T-helper 2 cell (primary cell): ENCODE measurements around the gene ELOVL3.
"Not testable (repeated sequence)": the region's sequence is repeated elsewhere in the genome, so short reads cannot be mapped to it uniquely, and the experiment has no call there.

Experiments used
- DNase-seq, 5 experiments: peaks; one replicate each; pipeline versions ENCODE4 v3.0.0 to v3.0.0-alpha.2; 2012 to 2022

The ELOVL3 gene

DNA sequence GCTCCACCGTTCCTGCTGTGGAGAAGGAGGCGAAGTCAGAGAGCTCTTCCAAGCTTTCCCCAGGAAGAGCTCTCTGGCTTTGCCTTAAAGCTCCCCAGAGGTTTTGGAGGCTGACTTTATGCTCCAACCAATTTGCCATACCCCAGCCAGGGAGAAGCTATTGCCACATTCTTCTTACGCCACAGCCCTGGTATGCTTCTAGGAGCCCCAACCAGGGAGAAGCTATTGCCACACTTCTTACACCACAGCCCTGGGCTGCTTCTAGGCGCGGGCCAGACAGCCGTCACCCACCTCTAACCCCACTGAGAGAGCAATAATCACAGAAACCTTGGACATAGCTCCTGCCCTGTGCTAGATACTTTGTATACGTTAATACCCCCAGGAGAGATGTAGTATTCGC, 951 bp downstream of the ELOVL3 start:
- no peak for DNase-seq

GRCh38 chr10:102229810-102230263, 3.7 kb downstream of the ELOVL3 start:
- peak; percentile 72 to 85 (median 81) for DNase-seq

DNA sequence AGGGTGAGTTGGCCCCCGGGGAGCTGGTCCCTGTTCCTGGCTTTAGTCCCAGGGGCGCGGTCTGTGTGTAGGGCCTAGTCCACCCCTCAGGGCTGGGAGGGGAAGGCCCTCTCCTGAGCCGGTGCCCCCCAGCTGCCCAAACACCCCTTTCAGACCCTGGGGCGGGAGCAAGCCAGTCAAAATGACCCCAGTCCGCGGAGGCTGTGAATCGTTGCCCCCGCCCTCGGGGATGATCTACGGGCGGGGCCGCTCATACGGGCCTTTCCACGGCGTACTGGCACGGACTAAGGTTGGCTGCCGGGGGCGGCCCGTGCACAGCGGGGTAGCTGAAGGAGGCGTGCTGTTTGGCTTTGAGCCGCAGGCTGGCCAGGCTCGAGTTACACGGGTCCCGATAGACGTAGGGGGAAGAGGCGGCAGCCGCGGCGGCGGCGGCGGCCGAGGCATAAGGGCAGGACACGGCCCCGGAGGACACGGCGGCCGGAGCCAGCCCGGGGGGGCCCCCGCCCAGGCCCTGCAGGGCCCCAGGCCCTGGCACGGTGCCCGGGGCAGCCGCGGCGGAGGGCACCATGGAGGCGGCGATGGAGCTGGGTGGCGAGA, 4.3 kb downstream of the ELOVL3 start:
- peak in 3 of 5 experiments; percentile 4 to 55 (median 17) for DNase-seq

DNA sequence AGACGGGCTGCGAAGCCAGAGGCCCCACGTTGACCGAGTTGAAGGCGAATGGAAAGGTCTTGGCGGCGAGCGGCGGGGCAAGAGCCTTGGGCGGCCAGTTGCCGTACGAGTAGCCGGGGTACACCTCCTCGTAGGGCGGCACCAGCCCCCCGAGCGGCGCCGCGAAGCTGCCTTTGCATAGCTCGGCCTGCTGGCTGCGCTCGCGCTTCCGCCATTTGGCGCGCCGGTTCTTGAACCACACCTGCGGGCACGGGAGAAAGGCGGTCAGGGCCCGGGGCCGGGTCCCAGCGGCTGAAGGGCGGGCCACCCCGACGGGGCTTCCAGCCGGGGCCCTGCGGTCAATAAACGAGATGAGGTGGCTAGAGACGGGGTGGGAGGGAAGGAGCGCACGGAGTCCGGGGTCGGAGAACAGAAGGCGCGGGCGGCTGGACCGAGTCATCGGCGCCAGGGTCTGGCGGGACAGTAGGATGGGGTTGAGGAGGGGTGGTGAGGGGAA, 4.8 kb downstream of the ELOVL3 start:
- DNase-seq, result peak; percentile 22 to 69 (median 28)

GRCh38 chr10:102231357-102232318, 5.5 kb downstream of the ELOVL3 start:
- DNase-seq, result peak; percentile 53 to 73 (median 60)

- DNase-seq, result no peak
These were observed 7.9 kb downstream of the ELOVL3 start for GRCh38 chr10:102233997-102234396.

DNA sequence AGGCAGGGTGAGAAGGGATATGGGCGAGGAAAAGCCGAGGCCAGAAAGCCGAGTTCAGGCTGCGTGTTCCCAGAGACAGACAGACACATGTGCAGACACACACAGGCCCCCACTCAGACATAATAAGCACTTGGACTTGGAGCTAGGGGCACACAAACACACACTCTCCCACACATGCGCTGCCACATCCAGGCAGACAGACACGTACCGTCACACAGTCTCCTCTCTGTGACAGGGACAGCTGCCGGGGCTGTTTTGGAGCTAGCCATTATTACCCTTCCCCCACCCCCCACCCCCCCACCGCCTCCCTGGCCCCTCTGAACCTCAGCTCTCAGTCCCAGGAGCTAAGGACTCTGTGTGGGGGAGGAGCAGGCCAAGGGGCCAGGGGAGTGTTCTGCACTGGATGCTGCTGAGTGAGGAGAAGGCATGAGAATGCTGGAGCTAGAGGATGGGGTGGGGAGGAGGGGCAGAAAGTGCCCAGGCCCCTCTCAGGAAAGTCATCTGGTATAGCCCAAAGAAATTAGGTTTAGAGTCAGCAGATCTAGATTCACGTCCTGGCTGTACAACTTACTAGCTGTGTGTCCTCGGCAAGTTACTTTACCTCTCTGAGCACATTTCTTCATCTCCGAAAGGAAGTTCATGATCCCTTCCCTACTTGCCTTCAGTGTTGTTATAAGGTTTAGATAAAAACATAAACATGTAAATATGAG, 8.9 kb downstream of the ELOVL3 start:
- no peak for DNase-seq

DNA sequence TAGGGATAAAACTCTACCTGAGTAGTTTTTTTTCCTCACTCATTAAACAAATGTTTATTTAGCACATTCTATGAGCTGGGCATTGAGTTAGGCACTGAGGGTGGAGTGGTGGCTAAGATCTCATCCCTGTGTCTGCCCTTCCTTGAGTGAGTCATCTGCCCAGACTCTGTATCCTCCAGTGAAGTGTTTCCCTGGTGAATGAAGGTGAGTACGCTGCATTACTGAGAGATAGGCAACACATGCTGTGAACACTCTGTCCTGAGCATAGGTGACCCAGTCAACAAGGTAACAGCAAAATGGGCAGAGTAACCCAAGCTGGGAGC, 9.5 kb downstream of the ELOVL3 start:
- DNase-seq, result no peak

DNA sequence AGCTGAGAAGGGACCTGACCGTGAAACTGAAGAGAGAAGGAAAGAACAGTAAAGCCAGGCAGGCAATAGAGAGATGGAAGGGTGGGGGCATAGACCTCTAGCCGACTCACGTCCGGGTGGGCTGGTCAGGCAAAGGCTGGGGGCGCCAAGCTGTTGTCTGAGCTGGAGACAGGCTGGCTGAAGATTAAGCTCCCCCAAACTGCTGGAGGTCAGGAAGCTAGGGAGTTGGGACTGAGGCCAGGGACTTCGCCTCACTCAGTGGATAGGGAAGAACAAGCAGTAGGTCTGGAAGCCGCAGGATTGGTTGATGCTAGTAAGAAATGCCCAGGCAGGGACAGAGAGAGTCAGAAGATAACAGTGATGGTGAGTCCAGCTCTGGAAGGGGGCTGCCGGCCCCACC, 9.9 kb downstream of the ELOVL3 start:
- no peak for DNase-seq

DNA sequence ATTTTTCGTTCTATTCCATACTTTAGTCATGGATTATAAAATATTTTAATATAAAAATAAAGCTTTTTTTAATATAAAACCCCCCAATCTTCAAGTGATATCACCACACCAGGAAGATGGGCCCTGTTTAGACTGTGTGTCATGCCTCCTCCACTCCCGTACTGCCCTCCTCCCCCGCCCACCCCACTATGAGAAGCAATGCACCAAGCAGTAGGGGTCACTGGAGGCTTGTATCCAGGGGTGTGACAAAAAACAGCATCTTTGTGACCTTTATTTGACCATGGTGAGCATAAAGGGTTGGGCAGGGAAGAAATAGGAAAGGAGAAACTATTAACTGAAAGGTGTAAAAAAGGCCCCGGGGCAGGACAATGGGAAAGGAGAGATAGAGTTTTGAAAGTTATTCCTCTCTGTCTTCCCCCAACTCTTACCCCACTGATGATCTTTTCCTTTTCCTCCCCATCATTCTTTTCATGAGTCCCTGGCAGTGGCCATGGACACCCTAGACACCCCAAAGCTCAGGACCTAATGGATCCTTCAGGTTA, 11.7 kb downstream of the ELOVL3 start:
- no peak for DNase-seq

DNA sequence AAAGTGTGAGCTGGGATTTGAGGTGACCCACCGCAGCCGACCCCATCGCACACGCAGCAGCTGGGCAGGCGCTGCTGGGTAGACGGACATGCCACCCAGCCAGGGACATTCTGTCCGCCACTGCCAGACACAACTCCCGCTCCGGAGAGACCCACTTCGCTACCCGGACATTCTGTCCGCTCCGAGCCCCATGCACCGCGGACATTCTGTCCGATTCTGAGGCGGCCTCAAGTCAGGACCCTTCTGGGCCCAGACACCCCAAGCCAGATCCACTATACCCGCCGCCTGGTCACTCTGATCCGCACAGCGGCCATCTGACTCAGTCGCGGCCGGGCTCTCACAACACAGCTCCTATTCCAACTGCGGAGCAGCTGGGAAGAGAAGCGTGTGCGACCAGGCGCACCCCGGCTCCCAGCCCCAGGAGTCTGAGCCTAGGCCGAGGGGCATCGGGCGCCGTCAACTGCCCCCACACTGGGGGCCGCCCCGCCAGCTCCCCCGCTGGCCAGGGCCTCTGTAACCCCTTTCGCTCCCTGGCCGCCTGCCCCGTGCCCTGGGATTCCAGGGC, 14.4 kb downstream of the ELOVL3 start:
- no peak for DNase-seq

DNA sequence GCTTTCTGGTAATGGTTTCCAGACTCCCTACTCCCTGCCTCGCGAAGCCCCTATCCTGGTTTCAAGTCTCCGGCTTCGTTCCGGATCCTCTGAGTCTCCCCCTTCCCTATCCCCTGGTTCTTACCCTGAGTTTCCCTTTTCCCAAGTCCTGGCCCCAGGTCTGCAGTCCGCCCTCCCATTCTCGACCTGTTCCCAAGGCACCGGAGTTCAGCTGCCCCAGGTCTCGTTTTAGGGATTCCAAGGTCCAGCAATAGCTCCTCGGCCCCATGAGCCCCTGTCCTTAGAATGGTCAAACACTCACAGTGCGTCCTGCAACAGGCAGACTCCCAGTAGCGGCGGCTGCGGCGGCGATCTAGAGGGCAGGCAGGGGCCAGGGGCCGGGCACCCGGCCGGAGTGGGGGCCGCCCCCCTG, 14.9 kb downstream of the ELOVL3 start:
- DNase-seq, result no peak

GRCh38 chr10:102241444-102242117, 15.5 kb downstream of the ELOVL3 start, which contains the start of gene PITX3:
TSS of gene PITX3 (minus strand) at chr10:102241512. CDS start at chr10:102232080, 9,432 bp downstream.
- DNase-seq, result peak; percentile 80 to 93 (median 87)

GRCh38 chr10:102242118-102242485, 16.0 kb downstream of the ELOVL3 start:
- DNase-seq, result no peak

DNA sequence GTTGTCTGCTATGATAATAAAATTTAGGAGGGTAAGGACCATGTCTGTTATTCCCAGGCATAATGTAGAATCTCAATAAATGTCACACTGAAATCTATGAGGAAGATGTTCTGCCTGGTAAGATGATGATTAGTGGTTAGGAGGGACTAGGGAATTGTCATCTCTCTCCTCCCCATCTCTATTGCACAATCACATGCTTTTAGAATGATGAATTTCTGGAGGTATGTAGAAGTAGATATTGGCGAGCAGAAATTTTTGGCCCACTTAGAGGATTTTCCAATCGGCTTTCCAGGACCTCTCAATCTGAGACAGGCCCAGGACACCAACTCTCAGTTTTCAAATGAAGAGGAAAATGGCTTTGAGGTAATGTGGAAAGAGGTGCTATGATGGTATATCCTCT, 17.2 kb downstream of the ELOVL3 start:
- no peak for DNase-seq

DNA sequence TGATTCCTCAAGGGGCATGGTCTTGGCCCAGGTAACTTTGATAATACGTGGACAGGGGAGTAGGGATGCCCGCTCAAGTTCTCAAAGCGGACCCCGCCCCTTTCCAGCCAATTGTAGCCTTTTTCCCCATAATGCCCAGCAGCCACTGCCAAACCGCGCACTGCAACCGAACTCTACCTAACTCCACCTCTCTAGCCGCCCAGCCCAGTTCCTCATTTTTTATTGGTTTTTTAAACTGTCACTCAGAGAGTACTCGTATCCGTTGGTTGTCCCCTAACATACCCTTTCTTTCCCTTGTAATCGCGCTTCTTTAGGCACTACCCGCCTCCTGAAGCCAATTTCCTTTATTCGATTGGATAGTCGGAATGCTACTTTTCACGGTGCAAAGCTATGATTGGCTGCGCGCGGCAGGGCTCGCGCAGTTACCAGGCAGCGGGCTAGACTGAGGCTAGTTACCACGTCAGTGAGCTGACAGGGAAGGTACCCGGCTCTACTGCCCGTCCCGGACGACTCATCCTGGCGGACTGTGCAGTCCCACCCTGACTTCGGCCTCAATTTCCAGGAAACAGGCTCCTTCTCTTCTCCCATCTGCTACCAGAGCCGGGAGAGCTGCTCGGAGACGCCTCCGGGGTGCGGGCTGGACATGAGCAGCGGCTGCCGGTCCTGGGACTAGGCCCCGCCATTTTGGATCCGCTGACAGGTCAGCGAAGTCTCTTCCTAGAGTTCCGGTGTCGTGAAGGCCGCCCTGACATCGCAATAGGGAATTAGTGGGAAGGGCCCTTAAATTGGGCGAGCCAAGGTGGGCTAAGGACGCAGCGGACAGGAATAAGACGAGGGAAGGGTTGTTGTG, 19.2 kb downstream of the ELOVL3 start, which contains the start of gene GBF1:
TSS of gene GBF1 (plus strand) at position 451 of the 850 bp plus-strand sequence. CDS start 13,407 bp downstream, outside the sequence.
- DNase-seq, result peak; percentile 68 to 99 (median 85)

DNA sequence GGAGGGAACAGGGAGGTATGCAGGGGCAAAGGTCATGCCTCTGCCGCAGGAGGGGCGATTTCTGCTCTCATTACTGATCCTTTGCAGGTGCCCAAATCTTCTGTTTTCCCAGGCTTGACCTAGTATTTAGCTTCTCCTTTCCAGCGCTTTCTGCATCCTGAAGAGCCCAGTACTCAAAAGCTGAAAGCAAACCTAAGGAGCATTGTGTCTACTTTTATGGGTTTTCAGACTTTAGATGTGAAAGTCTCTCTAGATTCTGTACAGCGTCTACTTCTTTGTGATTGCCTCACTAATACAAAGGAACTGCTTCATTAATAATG, 19.8 kb downstream of the ELOVL3 start:
- no peak for DNase-seq

- DNase-seq, result peak in 1 of 5 experiments; percentile 19
These were observed 20.2 kb downstream of the ELOVL3 start for GRCh38 chr10:102246261-102246660.

DNA sequence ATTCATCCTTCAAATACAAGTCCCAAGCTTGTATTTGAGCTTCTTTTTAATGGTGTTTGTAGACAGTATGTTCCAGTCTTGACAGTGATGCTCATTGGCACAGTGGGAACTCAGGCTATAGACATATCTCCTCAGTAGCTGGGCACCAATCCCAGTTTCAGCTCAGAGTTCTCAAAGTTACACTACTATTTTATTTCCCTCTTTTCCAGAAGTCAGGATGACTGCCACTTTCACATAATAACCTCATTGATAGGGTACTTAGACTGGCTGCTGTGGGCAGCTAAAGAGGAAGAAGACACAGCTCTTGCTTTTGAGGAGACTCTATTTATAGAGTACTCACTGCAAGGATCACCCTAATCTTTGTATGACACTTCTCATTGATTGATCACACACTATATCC, 21.6 kb downstream of the ELOVL3 start:
- no peak for DNase-seq

DNA sequence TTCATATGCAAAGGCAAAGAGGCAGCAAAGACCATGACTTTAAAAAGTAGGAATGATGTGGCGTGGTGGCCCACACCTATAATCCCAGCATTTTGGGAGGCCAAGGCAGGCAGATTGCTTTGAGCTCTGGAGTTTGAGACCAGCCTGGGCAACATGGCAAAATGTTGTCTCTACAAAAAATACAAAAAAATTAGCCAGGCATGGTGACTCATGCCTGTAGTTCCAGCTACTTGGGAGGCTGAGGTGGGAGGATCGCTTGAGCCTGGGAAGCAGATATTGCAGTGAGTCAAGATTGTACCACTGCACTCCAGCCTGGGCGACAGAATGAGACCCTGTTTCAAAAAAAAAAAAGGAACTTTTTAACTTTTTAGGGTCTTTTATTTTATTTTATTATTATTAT, 26.4 kb downstream of the ELOVL3 start:
- not testable (repeated sequence) for DNase-seq

- no peak for DNase-seq
These were observed 28.3 kb downstream of the ELOVL3 start for GRCh38 chr10:102254426-102254825.
